K562 (cell line): ENCODE results near the gene LPAR4. TPM values are rescaled to one million over a fixed set of nuclear protein-coding genes. Genes with fewer than 3 reads are reported as not detected.

Source experiments
- ATAC-seq: fragments of 200-7000 bp; cut with Tn5 transposase; 3 replicates; pipeline ENCODE4 v1.9.1; 2020; ENCODE audit warnings: moderate library complexity
- BruUV-seq: library from RNA; stranded (reverse); fragments of 400-500 nt; replicated peaks from 2 replicates; lab custom pipeline; 2021; lab: Mats Ljungman, UMichigan
- CTCF ChIA-PET: fragments of 300-600 bp; formaldehyde crosslinking; extraction: SDS; loops from one replicate; lab custom pipeline; 2021; ENCODE audit warnings: low intra/inter-chr PET ratio; lab: Yijun Ruan, JAX
- POLR2A ChIA-PET: fragments of 300-600, 350-650 bp; sonication (Branson Sonifier 250); formaldehyde crosslinking; extraction: SDS; loops from one replicate; lab custom pipeline; 2021; ENCODE audit warnings: antibody characterized with exemption, inconsistent platforms; lab: Yijun Ruan, JAX
- DNase-seq, 4 experiments: peaks; one replicate each; pipeline versions ENCODE4 v3.0.0 to v3.0.0-alpha.2; 2011 to 2018; ENCODE audit warnings: low spot score in 3 of 4, mixed read lengths in 3 of 4; ENCODE audit errors: extremely low read depth in 1 of 4
- FAIRE-seq: peaks from 2 replicates; lab custom pipeline; 2011; peaks lifted over from hg19 to GRCh38; lab: Jason Lieb, UNC
- H2AFZ ChIP-seq: 2 replicates; pipeline ENCODE4 v1.6.0; 2011; ENCODE audit warnings: low read depth, low read length, control low read depth, inconsistent platforms
- H3K27ac ChIP-seq: fragments of 200-600 bp; 3 replicates; pipeline ENCODE4 v1.8.0; 2011; ENCODE audit warnings: low read depth, mild to moderate bottlenecking, control low read depth, inconsistent platforms, low read length, moderate library complexity, mixed read lengths; ENCODE audit errors: extremely low read depth
- H3K27me3 ChIP-seq, 2 experiments: fragments of 300-600 bp in 1 of 2; 2 replicates in 1 of 2; 3 replicates in 1 of 2; pipeline versions ENCODE4 v1.6.0 to v1.8.0; 2011; ENCODE audit warnings: inconsistent platforms in 2 of 2, low read length in 2 of 2, mild to moderate bottlenecking in 1 of 2, mixed read lengths in 1 of 2, moderate library complexity in 1 of 2; ENCODE audit not compliant: control insufficient read depth in 2 of 2, insufficient read depth in 2 of 2
- H3K36me3 ChIP-seq: fragments of 300-600 bp; 3 replicates; pipeline ENCODE4 v1.8.0; 2011; ENCODE audit warnings: mild to moderate bottlenecking, low read length, inconsistent platforms; ENCODE audit not compliant: control insufficient read depth, insufficient read depth
- H3K4me1 ChIP-seq, 2 experiments: fragments of 200-600 bp in 1 of 2; replicated peaks in 1 of 2; 2 replicates in 1 of 2; 3 replicates in 1 of 2; pipeline versions ENCODE4 v1.5.1 to v1.8.0; 2011; ENCODE audit warnings: inconsistent platforms in 2 of 2, low read length in 2 of 2, mild to moderate bottlenecking in 1 of 2, mixed read lengths in 1 of 2, moderate library complexity in 1 of 2; ENCODE audit not compliant: control insufficient read depth in 2 of 2, insufficient read depth in 2 of 2
- H3K4me2 ChIP-seq: 2 replicates; pipeline ENCODE4 v1.6.1; 2011; ENCODE audit warnings: low read length, control low read depth, inconsistent platforms, mixed read lengths; ENCODE audit not compliant: insufficient read depth
- H3K4me3 ChIP-seq: fragments of 200-600 bp; sonication (generic), shearing (Covaris generic); 2 replicates; pipeline ENCODE4 v1.5.1; 2016; ENCODE audit warnings: control low read depth, inconsistent platforms
- H3K79me2 ChIP-seq: fragments of 200-600 bp; 3 replicates; pipeline ENCODE4 v1.8.0; 2011; ENCODE audit warnings: low read length, inconsistent platforms; ENCODE audit not compliant: control insufficient read depth, insufficient read depth
- H3K9ac ChIP-seq, 2 experiments: 2 replicates each; pipeline versions ENCODE4 v1.6.0 to v1.6.1; 2011; ENCODE audit warnings: low read depth in 2 of 2, low read length in 2 of 2, control low read depth in 1 of 2, inconsistent platforms in 1 of 2, mild to moderate bottlenecking in 1 of 2, mixed read lengths in 1 of 2; ENCODE audit not compliant: insufficient read depth in 1 of 2
- H3K9me1 ChIP-seq: one replicate; pipeline ENCODE4 v1.6.0; 2011; ENCODE audit warnings: inconsistent platforms, mild to moderate bottlenecking, low read length, moderate library complexity; ENCODE audit not compliant: control insufficient read depth, insufficient read depth
- H3K9me3 ChIP-seq: replicated peaks from 2 replicates; pipeline ENCODE4 v1.5.1; 2011; ENCODE audit warnings: low read depth, low read length, inconsistent platforms; ENCODE audit not compliant: control insufficient read depth, insufficient read depth
- H4K20me1 ChIP-seq: replicated peaks from 2 replicates; pipeline ENCODE4 v1.6.1; 2011; ENCODE audit warnings: low read length, inconsistent platforms, mixed read lengths; ENCODE audit not compliant: control insufficient read depth, insufficient read depth
- BDP1 ChIP-seq: IDR thresholded peaks from 3 replicates; pipeline ENCODE4 v1.6.1; 2011; ENCODE audit not compliant: insufficient read length, insufficient read depth
- CHCHD3 ChIP-seq: fragments of 250-450 bp; sonication (Bioruptor Pico); IDR thresholded peaks from 2 replicates; pipeline ENCODE4 v2.1.2; 2022; ENCODE audit warnings: mild to moderate bottlenecking
- CHD4 ChIP-seq: fragments of 200-600 bp; sonication (generic); IDR thresholded peaks from 3 replicates; pipeline ENCODE4 v1.6.1; 2012; ENCODE audit warnings: low read depth, mild to moderate bottlenecking, mixed read lengths, low read length, inconsistent platforms; ENCODE audit not compliant: insufficient read depth, insufficient replicate concordance, poor library complexity, severe bottlenecking
- EP400 ChIP-seq: fragments of 450-650 bp; IDR thresholded peaks from 2 replicates; pipeline ENCODE4 v1.6.1; 2017; ENCODE audit warnings: antibody characterized with exemption, mild to moderate bottlenecking, moderate library complexity
- NFE2 ChIP-seq: IDR thresholded peaks from 2 replicates; pipeline ENCODE4 v1.6.1; 2014; ENCODE audit warnings: antibody characterized with exemption, low read depth
- NRF1 ChIP-seq, 2 experiments: fragments of 450-650 bp; IDR thresholded peaks in 1 of 2; conservative IDR thresholded peaks in 1 of 2; 2 replicates each; pipeline ENCODE4 v1.6.1; 2014; ENCODE audit warnings: mild to moderate bottlenecking in 2 of 2
- RB1 ChIP-seq: fragments of 450-650 bp; IDR thresholded peaks from 2 replicates; pipeline ENCODE4 v1.6.1; 2017; ENCODE audit warnings: low read depth, mild to moderate bottlenecking
- SOX6 ChIP-seq: fragments of 450-650 bp; IDR thresholded peaks from 2 replicates; pipeline ENCODE4 v1.6.1; 2014; ENCODE audit warnings: mild to moderate bottlenecking
- SRSF3 ChIP-seq: fragments of 200-400 bp; formaldehyde crosslinking; IDR thresholded peaks from 2 replicates; pipeline ENCODE4 v1.6.1; 2016; ENCODE audit warnings: mild to moderate bottlenecking, low read length, moderate library complexity; ENCODE audit not compliant: insufficient read depth
- TOE1 ChIP-seq, 2 experiments: fragments of 450-650 bp in 1 of 2; sonication (generic) in 1 of 2; formaldehyde crosslinking in 1 of 2; IDR thresholded peaks; 2 replicates each; pipeline versions ENCODE4 v1.7.1 to v1.8.0; 2016 to 2022; ENCODE audit warnings: borderline replicate concordance in 2 of 2, mild to moderate bottlenecking in 2 of 2, antibody characterized with exemption in 1 of 2, inconsistent platforms in 1 of 2, low read depth in 1 of 2, missing genetic modification reagents in 1 of 2, moderate library complexity in 1 of 2
- ZC3H11A ChIP-seq: IDR thresholded peaks from 2 replicates; pipeline ENCODE4 v1.6.1; 2012; ENCODE audit warnings: low read depth, low read length, improper control_type of control experiment
- ZNF197 ChIP-seq: fragments of 200-800 bp; sonication (Bioruptor generic); IDR thresholded peaks from 2 replicates; pipeline ENCODE4 v1.6.1; 2016; ENCODE audit warnings: low read depth, missing genetic modification characterization, missing compliant biosample characterization
- ZNF445 ChIP-seq: fragments of 250-450 bp; sonication (Bioruptor Pico); IDR thresholded peaks from 2 replicates; pipeline ENCODE4 v1.4.0; 2020; ENCODE audit warnings: low read depth, mild to moderate bottlenecking, moderate library complexity
- ZNF644 ChIP-seq: fragments of 200-800 bp; sonication (Bioruptor generic); IDR thresholded peaks from 2 replicates; pipeline ENCODE4 v1.6.1; 2016; ENCODE audit warnings: low read depth, missing genetic modification characterization, missing compliant biosample characterization
- WGBS: fragments of 100-300 bp; shearing (Covaris generic); methylation state at CpG from one replicate; pipeline ENCODE4 v1.1.6; 2016; ENCODE audit warnings: low coverage, mixed read lengths; ENCODE audit not compliant: insufficient coverage; ENCODE audit errors: missing lambda C conversion rate; 5-methylcytosine and 5-hydroxymethylcytosine counted together
- in situ Hi-C: fragments of 300-500 bp; cut with MboI; formaldehyde crosslinking; loops from 4 replicates; pipeline ENCODE4 v1.15.0; 2018; ENCODE audit warnings: inconsistent platforms, mixed read lengths
- intact Hi-C: fragments of 100-400 bp; cut with micrococcal nuclease; formaldehyde crosslinking; loops from 2 replicates; pipeline ENCODE4 v1.14.2; 2022
- polyA plus RNA-seq, 8 experiments: library from polyadenylated mRNA; depleted of rRNA in 4 of 8; stranded (reverse) in 5 of 8; unstranded in 3 of 8; fragments of >200 nt; fragmentation: Nextera tagmentation in 2 of 8; fragmentation: Illumina TruSeq in 1 of 8; extraction: Ambion mirVana in 2 of 8; extraction: Trizol in 1 of 8; gene quantifications; 2 replicates each; pipeline versions ENCODE4 v1.2.1 to v1.2.3, GENCODE V29; 2011 to 2014; ENCODE audit warnings: inconsistent platforms in 1 of 8, missing spikeins in 1 of 8
- total RNA-seq, 7 experiments: library from RNA; depleted of rRNA in 6 of 7; stranded (reverse); fragments of >200 nt in 6 of 7; fragmentation: Illumina TruSeq in 2 of 7; extraction: Trizol in 2 of 7; gene quantifications; 2 replicates each; pipeline versions ENCODE4 v1.2.1 to v1.2.3, GENCODE V29; 2011 to 2021; ENCODE audit warnings: low replicate concordance in 1 of 7
- TF ChIP-seq, protein P1 (sequence below): fragments of 450-650 bp; formaldehyde crosslinking; IDR thresholded peaks from 2 replicates; pipeline ENCODE4 v1.4.0; 2022; ENCODE audit warnings: mild to moderate bottlenecking, moderate library complexity
- TF ChIP-seq, protein P2 (sequence below): fragments of 450-650 bp; formaldehyde crosslinking; IDR thresholded peaks from 2 replicates; pipeline ENCODE4 v1.4.0; 2022; ENCODE audit warnings: missing genetic modification characterization
- TF ChIP-seq, protein P3 (sequence below): fragments of 250-450 bp; sonication (Bioruptor Pico); IDR thresholded peaks from 2 replicates; pipeline ENCODE4 v1.8.0; 2021; ENCODE audit warnings: moderate library complexity, mild to moderate bottlenecking, inconsistent platforms

The LPAR4 gene
- total and polyA plus RNA-seq, 9 of the 15 experiments (the other 6 are each of a cell fraction or from before 2014, with no cell fraction given), result not detected

DNA sequence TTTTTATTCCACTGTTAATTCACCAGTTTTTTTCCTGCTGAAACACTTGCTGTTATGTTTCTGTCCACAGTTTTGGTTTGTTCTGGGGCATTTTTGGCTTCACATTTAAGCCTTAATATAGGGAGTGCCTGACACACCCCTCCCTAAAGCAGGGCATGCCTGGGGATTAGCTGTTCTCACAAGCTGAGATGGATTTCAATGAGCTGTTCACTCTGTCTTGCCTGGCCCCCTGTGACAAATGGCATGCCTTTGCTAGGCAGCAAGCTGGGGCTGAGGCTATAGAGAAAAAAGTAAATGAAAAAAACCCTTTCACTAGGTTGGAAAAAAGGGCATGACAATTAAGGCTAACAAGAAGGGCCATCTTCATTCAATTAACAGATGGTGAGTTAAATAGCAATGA, 22.4 kb downstream of the LPAR4 start (continued):
- TF ChIP-seq ZNF644 (tag), result no peak
- TF ChIP-seq CHCHD3, result no peak
- TF ChIP-seq SRSF3, result no peak
- TF ChIP-seq TOE1 (IDR thresholded peaks at IDR 0.05; ENCODE audit: borderline replicate concordance), result no peak
- no peak for TF ChIP-seq TOE1 (CRISPR knock-in tag; IDR thresholded peaks at IDR 0.05; ENCODE audit: borderline replicate concordance, low read depth)
- no peak for TF ChIP-seq ZNF445 (CRISPR knock-in tag)
- no peak for TF ChIP-seq SOX6
- no peak for TF ChIP-seq EP400
- no peak for TF ChIP-seq NFE2
- no peak for TF ChIP-seq RB1

DNA sequence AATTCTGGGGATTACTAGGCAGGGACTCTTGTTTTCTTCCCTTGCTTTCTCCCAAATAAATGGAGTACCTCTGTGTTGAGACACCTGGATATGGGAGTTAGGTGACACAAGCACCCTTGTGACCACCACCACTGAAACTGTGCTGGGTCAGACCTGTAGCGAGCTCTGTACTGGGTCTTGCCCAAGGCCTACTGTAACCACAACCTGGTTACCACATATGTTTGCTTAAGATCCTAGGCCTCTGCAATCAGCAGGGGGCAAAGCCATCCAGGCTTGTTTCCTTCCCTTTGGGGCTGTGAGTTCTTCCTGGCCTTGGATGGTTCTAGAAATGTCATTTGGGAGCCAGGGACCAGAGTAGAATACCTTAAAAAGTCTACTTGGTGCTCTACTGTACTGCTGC, 49.4 kb downstream of the LPAR4 start:
- intact Hi-C loops (no loop called here), in situ Hi-C loops (no loop called here)
- Histone ChIP-seq H3K9ac (no peak overlapping the region), H3K4me1 (no peaks in the 10 kb centered on the region), H3K27me3 (no peaks in the 10 kb centered on the region), H3K4me2 (no peak overlapping the region), H3K36me3 (no peaks in the 10 kb centered on the region), H3K4me3 (no peak overlapping the region), H3K9me1 (no peaks in the 10 kb centered on the region), H3K27ac (no peak overlapping the region), H2AFZ (no peak overlapping the region)
- 0% methylated on average over 1 of the region's 1 CpG for WGBS
- BruUV-seq, result no TSS peak
- CTCF ChIA-PET, result no interaction called here
- TF ChIP-seq, protein P1, sequence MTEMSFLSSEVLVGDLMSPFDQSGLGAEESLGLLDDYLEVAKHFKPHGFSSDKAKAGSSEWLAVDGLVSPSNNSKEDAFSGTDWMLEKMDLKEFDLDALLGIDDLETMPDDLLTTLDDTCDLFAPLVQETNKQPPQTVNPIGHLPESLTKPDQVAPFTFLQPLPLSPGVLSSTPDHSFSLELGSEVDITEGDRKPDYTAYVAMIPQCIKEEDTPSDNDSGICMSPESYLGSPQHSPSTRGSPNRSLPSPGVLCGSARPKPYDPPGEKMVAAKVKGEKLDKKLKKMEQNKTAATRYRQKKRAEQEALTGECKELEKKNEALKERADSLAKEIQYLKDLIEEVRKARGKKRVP, result no peak
- TF ChIP-seq ZNF197 (CRISPR knock-in tag), result no peak
- no peak for TF ChIP-seq BDP1
- TF ChIP-seq, protein P2, sequence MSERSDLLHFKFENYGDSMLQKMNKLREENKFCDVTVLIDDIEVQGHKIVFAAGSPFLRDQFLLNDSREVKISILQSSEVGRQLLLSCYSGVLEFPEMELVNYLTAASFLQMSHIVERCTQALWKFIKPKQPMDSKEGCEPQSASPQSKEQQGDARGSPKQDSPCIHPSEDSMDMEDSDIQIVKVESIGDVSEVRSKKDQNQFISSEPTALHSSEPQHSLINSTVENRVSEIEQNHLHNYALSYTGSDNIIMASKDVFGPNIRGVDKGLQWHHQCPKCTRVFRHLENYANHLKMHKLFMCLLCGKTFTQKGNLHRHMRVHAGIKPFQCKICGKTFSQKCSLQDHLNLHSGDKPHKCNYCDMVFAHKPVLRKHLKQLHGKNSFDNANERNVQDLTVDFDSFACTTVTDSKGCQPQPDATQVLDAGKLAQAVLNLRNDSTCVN (CRISPR knock-in tag), result no peak
- TF ChIP-seq NRF1 (conservative IDR thresholded peaks at IDR 0.05 in 1 of 2, IDR thresholded peaks at IDR 0.05 in 1 of 2), result no peak
- TF ChIP-seq, protein P3, sequence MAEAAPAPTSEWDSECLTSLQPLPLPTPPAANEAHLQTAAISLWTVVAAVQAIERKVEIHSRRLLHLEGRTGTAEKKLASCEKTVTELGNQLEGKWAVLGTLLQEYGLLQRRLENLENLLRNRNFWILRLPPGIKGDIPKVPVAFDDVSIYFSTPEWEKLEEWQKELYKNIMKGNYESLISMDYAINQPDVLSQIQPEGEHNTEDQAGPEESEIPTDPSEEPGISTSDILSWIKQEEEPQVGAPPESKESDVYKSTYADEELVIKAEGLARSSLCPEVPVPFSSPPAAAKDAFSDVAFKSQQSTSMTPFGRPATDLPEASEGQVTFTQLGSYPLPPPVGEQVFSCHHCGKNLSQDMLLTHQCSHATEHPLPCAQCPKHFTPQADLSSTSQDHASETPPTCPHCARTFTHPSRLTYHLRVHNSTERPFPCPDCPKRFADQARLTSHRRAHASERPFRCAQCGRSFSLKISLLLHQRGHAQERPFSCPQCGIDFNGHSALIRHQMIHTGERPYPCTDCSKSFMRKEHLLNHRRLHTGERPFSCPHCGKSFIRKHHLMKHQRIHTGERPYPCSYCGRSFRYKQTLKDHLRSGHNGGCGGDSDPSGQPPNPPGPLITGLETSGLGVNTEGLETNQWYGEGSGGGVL (CRISPR knock-in tag), result no peak
- TF ChIP-seq CHD4, result no peak
- TF ChIP-seq ZC3H11A, result no peak
- TF ChIP-seq, all 486 proteins: peak for 0
- H4K20me1 ChIP-seq, result no peaks in the 10 kb centered on the region
- no peaks in the 10 kb centered on the region for H3K79me2 ChIP-seq
- FAIRE-seq, result no peak
- no peak for DNase-seq
- ATAC-seq, result no peak
- no peaks in the 10 kb centered on the region for H3K9me3 ChIP-seq
- POLR2A ChIA-PET, result no interaction called here
